ENCODE measurements around the gene MEGF10. TPM values are rescaled to one million over a fixed set of nuclear protein-coding genes. Genes with fewer than 3 reads are reported as not detected.

Gene MEGF10
- total RNA-seq, 1 experiment from 2014 or later: 0.03 TPM

GRCh38 chr5:127375124-127375523 is 84.5 kb downstream of the MEGF10 start:
- no peaks in the 10 kb centered on the region for H3K9me3 ChIP-seq (replicated peaks)
- no peaks in the 10 kb centered on the region for H3K36me3 ChIP-seq
- peaks cover 5% of the 10 kb centered on the region; the same call in 1 of the 2 replicates for H3K27me3 ChIP-seq (replicated peaks)
- H3K4me3 ChIP-seq: no peak overlapping the region
- no peak overlapping the region for H3K27ac ChIP-seq
- DNase-seq (ENCODE audit: low read depth in 1 of 2, low spot score in 2 of 2): no peak
- peaks cover 16% of the 10 kb centered on the region for H3K4me1 ChIP-seq (replicated peaks)

DNA sequence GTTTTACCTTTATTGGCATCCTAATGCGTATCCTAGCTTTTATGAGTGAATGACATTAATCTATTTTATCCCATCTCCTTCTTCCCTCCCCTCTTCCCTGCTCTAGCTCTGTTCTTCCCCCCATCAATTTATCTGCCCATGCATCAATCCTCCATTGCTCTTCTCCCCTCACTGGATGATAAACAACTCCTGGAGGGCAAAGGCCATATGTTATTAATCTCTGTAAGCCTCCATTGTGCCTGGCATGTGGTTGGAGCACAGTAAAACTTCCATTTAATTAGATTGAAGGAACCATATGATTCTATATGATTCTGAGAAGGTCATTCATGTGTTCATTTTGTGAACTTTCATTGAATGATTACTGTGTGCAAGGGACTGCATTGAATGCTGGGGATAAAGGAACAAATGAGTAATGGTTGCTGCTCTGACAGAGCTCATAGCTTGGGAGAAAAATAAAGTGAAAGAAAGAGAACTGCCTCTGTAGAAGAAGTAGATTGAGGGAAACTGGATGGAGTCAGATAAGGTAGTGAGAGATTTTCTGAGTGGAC is 85.0 kb downstream of the MEGF10 start:
- H3K27ac ChIP-seq: no peak overlapping the region
- no peaks in the 10 kb centered on the region for H3K9me3 ChIP-seq (replicated peaks)
- DNase-seq (ENCODE audit: low read depth in 1 of 2, low spot score in 2 of 2): no peak
- H3K27me3 ChIP-seq (replicated peaks): 0 out of 2 replicates have a peak, but pooled peaks cover 4% of the 10 kb centered on the region
- peaks cover 16% of the 10 kb centered on the region for H3K4me1 ChIP-seq (replicated peaks)
- H3K4me3 ChIP-seq: no peak overlapping the region
- no peaks in the 10 kb centered on the region for H3K36me3 ChIP-seq

DNA sequence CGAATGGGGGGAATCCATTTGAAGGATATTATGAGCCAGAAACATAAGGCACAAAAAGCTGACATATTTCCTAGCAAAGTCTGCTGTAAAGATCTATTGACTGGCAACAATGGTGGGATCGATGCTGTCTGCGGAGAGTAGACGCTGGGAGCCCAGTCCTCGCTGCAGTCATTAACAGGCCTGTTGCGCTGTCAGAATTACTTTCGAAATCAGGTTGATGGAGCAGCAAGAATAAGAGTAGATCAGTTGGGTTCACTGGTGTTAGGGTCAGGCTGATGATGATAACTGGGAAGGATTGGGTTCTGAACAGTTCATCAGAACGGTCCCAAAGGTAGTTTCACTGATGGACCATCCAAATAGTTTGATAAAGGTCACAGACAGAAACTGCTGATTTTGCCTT is 87.1 kb downstream of the MEGF10 start:
- Histone ChIP-seq H3K36me3 (no peaks in the 10 kb centered on the region), H3K27ac (no peak overlapping the region), H3K27me3 (replicated peaks) (0 out of 2 replicates have a peak, but pooled peaks cover 4% of the 10 kb centered on the region), H3K4me1 (replicated peaks) (peaks cover 6% of the 10 kb centered on the region; the same call in 1 of the 2 replicates), H3K9me3 (replicated peaks) (no peaks in the 10 kb centered on the region), H3K4me3 (no peak overlapping the region)
- DNase-seq (ENCODE audit: low read depth in 1 of 2, low spot score in 2 of 2): no peak

DNA sequence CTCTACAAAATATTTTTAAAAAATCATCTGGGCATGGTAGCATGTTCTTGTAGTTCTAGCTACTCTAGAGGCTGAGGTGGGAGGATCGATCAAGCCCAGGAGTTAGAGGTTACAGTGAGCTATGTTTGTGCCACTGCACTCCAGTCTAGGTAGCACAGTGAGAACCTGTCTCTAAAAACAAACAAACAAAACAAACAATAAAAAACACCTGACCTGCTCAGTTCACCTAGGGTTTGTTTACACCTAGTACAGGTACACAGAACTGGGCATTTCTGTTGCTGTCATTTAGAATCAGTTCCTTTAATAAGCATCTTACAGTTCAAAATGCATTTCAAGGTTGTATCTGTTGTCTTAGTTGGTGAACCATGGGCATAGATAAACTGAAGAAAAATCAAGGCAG is 95.3 kb downstream of the MEGF10 start:
- no peaks in the 10 kb centered on the region for H3K9me3 ChIP-seq (replicated peaks)
- H3K27ac ChIP-seq: peak overlapping the region; percentile 61
- peaks cover 34% of the 10 kb centered on the region for H3K4me1 ChIP-seq (replicated peaks)
- no peak for DNase-seq (ENCODE audit: low read depth in 1 of 2, low spot score in 2 of 2)
- no peaks in the 10 kb centered on the region for H3K36me3 ChIP-seq
- no peak overlapping the region for H3K4me3 ChIP-seq
- no peaks in the 10 kb centered on the region for H3K27me3 ChIP-seq (replicated peaks)

DNA sequence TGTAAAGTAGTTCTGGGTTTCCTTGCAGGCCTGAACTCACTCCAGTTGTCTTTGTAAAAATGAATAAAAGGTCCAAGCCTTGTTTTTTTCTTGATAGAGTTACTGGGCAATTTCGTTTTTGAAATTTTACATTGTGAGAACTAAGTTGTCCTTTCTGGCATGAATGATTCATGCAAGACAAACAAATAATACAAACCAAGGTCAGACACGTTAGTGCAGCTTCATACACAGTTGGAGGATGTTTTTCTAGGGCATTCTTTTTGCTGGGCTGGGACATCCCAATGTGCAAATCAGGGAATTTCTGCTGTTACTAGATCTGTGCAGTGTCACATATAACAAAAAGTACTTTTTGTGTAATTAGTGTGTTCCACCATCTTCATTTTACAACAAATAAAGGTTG is 96.0 kb downstream of the MEGF10 start:
- H3K9me3 ChIP-seq (replicated peaks): no peaks in the 10 kb centered on the region
- H3K4me1 ChIP-seq (replicated peaks): peaks cover 34% of the 10 kb centered on the region
- peak; percentile 51 to 87 for DNase-seq (ENCODE audit: low read depth in 1 of 2, low spot score in 2 of 2)
- H3K27me3 ChIP-seq (replicated peaks): no peaks in the 10 kb centered on the region
- no peaks in the 10 kb centered on the region for H3K36me3 ChIP-seq
- H3K27ac ChIP-seq: peak overlapping the region; percentile 61
- no peak overlapping the region for H3K4me3 ChIP-seq

DNA sequence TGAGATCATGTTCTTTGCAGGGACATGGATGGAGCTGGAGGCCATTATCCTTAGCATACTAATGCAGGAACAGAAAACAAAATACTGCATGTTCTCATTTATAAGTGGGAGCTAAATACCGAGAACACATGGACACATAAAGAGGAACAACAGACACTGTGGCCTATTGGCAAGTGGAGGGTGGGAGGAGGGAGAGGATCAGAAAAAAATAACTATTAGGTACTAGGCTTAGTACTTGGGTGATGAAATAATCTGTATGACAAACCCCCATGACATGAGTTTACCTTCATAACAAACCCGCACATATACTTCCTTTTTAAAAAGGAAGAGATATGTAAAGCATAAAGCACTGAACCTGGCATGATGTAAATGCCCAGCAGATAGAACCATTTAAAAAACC is 99.0 kb downstream of the MEGF10 start:
- Histone ChIP-seq H3K9me3 (replicated peaks) (no peaks in the 10 kb centered on the region), H3K4me3 (no peak overlapping the region), H3K27ac (no peak overlapping the region), H3K27me3 (replicated peaks) (peaks cover 6% of the 10 kb centered on the region), H3K4me1 (replicated peaks) (peaks cover 29% of the 10 kb centered on the region), H3K36me3 (no peaks in the 10 kb centered on the region)
- no peak for DNase-seq (ENCODE audit: low read depth in 1 of 2, low spot score in 2 of 2)

DNA sequence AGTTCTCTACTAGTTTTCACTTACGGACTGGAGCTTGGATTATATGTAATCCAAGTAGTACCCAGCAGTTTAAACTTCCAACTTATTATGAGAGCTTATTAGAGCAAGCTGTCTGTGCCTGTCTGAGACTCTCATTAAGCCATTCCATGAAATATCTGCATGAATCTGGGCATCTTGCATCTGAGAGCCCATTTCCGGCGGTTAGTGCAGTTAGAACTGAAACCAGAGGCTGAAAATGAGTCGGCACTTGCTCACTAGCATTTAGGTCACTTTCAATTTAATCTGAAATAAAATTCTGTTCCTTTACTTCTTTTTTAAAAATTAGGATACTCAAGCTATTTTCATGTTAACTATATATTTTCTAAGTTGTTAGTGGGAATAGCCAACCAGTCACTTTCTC is 102.2 kb downstream of the MEGF10 start:
- Histone ChIP-seq H3K36me3 (no peaks in the 10 kb centered on the region), H3K27ac (no peak overlapping the region), H3K4me3 (no peak overlapping the region), H3K4me1 (replicated peaks) (no peaks in the 10 kb centered on the region), H3K9me3 (replicated peaks) (no peaks in the 10 kb centered on the region), H3K27me3 (replicated peaks) (peaks cover 6% of the 10 kb centered on the region)
- no peak for DNase-seq (ENCODE audit: low read depth in 1 of 2, low spot score in 2 of 2)

- DNase-seq (ENCODE audit: low read depth in 1 of 2, low spot score in 2 of 2): no peak
- no peaks in the 10 kb centered on the region for H3K36me3 ChIP-seq
- no peak overlapping the region for H3K27ac ChIP-seq
- no peaks in the 10 kb centered on the region for H3K9me3 ChIP-seq (replicated peaks)
- no peaks in the 10 kb centered on the region; the same call in 1 of the 2 replicates for H3K4me1 ChIP-seq (replicated peaks)
- H3K4me3 ChIP-seq: no peak overlapping the region
- H3K27me3 ChIP-seq (replicated peaks): peaks cover 6% of the 10 kb centered on the region
These were observed 106.0 kb downstream of the MEGF10 start for GRCh38 chr5:127396490-127397155.

DNA sequence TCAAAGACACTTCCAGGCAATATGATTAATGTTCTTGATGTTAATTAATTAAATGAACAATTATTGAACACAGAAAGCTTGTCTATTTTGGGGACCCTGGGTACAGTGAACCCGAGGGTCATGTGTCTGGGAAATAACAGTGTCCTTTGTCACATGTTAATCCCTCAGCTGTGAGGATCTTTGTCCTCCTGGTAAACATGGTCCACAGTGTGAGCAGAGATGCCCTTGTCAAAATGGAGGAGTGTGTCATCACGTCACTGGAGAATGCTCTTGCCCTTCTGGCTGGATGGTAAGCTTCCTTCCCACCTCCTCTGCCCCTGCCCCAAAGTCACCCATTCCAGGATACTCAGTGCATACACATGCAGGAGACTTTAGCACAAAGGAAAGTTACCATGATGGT is 107.9 kb downstream of the MEGF10 start:
- peaks cover 6% of the 10 kb centered on the region for H3K27me3 ChIP-seq (replicated peaks)
- no peak overlapping the region for H3K4me3 ChIP-seq
- DNase-seq (ENCODE audit: low read depth in 1 of 2, low spot score in 2 of 2): no peak
- no peaks in the 10 kb centered on the region for H3K36me3 ChIP-seq
- H3K27ac ChIP-seq: no peak overlapping the region
- no peaks in the 10 kb centered on the region for H3K9me3 ChIP-seq (replicated peaks)
- H3K4me1 ChIP-seq (replicated peaks): no peaks in the 10 kb centered on the region; the same call in 1 of the 2 replicates

GRCh38 chr5:127399068-127399467 is 108.5 kb downstream of the MEGF10 start:
- Histone ChIP-seq H3K9me3 (replicated peaks) (no peaks in the 10 kb centered on the region), H3K4me3 (no peak overlapping the region), H3K27me3 (replicated peaks) (peaks cover 4% of the 10 kb centered on the region), H3K27ac (no peak overlapping the region), H3K4me1 (replicated peaks) (no peaks in the 10 kb centered on the region; the same call in 1 of the 2 replicates), H3K36me3 (no peaks in the 10 kb centered on the region)
- no peak for DNase-seq (ENCODE audit: low read depth in 1 of 2, low spot score in 2 of 2)

- Histone ChIP-seq H3K4me3 (no peak overlapping the region), H3K4me1 (replicated peaks) (no peaks in the 10 kb centered on the region; the same call in 1 of the 2 replicates), H3K9me3 (replicated peaks) (no peaks in the 10 kb centered on the region), H3K27me3 (replicated peaks) (no peaks in the 10 kb centered on the region; the same call in 1 of the 2 replicates), H3K27ac (no peak overlapping the region), H3K36me3 (no peaks in the 10 kb centered on the region)
- no peak for DNase-seq (ENCODE audit: low read depth in 1 of 2, low spot score in 2 of 2)
These were observed 109.9 kb downstream of the MEGF10 start for GRCh38 chr5:127400539-127400938.

- H3K27me3 ChIP-seq (replicated peaks): no peaks in the 10 kb centered on the region; the same call in 1 of the 2 replicates
- no peak overlapping the region for H3K4me3 ChIP-seq
- no peaks in the 10 kb centered on the region for H3K36me3 ChIP-seq
- H3K9me3 ChIP-seq (replicated peaks): no peaks in the 10 kb centered on the region
- H3K27ac ChIP-seq: no peak overlapping the region
- H3K4me1 ChIP-seq (replicated peaks): no peaks in the 10 kb centered on the region; the same call in 1 of the 2 replicates
- DNase-seq (ENCODE audit: low read depth in 1 of 2, low spot score in 2 of 2): no peak
These were observed 110.5 kb downstream of the MEGF10 start for GRCh38 chr5:127400946-127401670.

DNA sequence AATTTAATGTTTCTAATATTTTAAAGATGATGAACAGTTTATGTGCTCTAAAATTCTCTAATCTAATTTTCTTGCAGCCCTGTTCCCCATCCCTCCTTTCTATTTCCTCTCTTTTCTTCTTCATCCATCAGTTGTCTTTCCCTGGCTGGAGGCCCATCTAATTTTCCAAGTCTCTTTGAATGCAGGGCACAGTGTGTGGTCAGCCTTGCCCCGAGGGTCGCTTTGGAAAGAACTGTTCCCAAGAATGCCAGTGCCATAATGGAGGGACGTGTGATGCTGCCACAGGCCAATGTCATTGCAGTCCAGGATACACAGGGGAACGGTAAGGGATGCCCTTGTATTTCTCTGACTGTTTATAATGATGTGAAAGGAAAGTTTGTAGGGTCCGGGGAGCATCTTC is 111.8 kb downstream of the MEGF10 start:
- Histone ChIP-seq H3K36me3 (no peaks in the 10 kb centered on the region), H3K27me3 (replicated peaks) (no peaks in the 10 kb centered on the region; the same call in 1 of the 2 replicates), H3K27ac (no peak overlapping the region), H3K9me3 (replicated peaks) (no peaks in the 10 kb centered on the region), H3K4me3 (no peak overlapping the region), H3K4me1 (replicated peaks) (no peaks in the 10 kb centered on the region; the same call in 1 of the 2 replicates)
- no peak for DNase-seq (ENCODE audit: low read depth in 1 of 2, low spot score in 2 of 2)

DNA sequence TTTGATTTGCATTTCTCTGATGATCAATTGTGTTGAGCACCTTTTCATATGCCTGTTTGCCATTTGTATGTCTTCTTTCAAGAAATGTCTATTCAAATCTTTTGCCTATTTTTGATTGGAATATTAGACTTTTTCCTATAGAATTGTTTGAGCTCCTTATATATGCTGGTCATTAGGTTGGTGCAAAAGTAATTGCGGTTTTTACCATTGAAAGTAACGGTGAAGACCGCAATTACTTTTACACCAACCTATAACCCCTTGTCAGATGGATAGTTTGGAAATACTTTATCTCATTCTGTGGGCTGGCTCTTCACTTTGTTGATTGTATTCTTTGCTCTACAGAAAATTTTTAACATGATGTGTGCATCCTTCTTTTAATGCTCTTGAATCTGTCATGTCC is 113.6 kb downstream of the MEGF10 start:
- no peaks in the 10 kb centered on the region; the same call in 1 of the 2 replicates for H3K4me1 ChIP-seq (replicated peaks)
- H3K9me3 ChIP-seq (replicated peaks): no peaks in the 10 kb centered on the region
- H3K27ac ChIP-seq: no peak overlapping the region
- no peaks in the 10 kb centered on the region; the same call in 1 of the 2 replicates for H3K27me3 ChIP-seq (replicated peaks)
- DNase-seq (ENCODE audit: low read depth in 1 of 2, low spot score in 2 of 2): no peak
- no peak overlapping the region for H3K4me3 ChIP-seq
- H3K36me3 ChIP-seq: no peaks in the 10 kb centered on the region

Data from SJSA1 (cell line).